ENCODE results near the gene LPP.

GRCh38 chr3:188937389-188937788 is 783.4 kb downstream of the LPP start:
- TF ChIP-seq CTCF (IDR thresholded peaks at IDR 0.05; ENCODE audit: borderline replicate concordance, extremely low read depth, low read length, poor library complexity, severe bottlenecking), result no peak
- TF ChIP-seq EZH2 (IDR thresholded peaks at IDR 0.05; ENCODE audit: borderline replicate concordance, low read depth, low read length, severe bottlenecking), result no peak

Measured in DND-41 (cell line).